Measurements from ENCODE around the gene DNAJA4.

Gene DNAJA4

GRCh38 chr15:78306176-78306774, 41.9 kb downstream of the DNAJA4 start:
- Histone ChIP-seq H3K36me3 (ENCODE audit: insufficient read depth, low read length) (no peaks in the 10 kb centered on the region), H3K4me1 (ENCODE audit: insufficient read depth, low read length) (no peaks in the 10 kb centered on the region), H3K79me2 (ENCODE audit: insufficient read depth, low read length) (no peaks in the 10 kb centered on the region), H2AFZ (ENCODE audit: low read depth, low read length) (no peak overlapping the region), H3K27ac (ENCODE audit: low read length) (no peak overlapping the region), H4K20me1 (ENCODE audit: insufficient read depth, low read length) (no peaks in the 10 kb centered on the region), H3K9ac (ENCODE audit: low read depth, low read length) (no peak overlapping the region), H3K27me3 (ENCODE audit: insufficient read depth, low read length, poor library complexity) (no peaks in the 10 kb centered on the region), H3K4me3 (ENCODE audit: low read depth in 1 of 2, low read length in 2 of 2) (no peak overlapping the region), H3K9me3 (ENCODE audit: insufficient read depth, low read length, severe bottlenecking) (no peaks in the 10 kb centered on the region), H3K4me2 (ENCODE audit: insufficient read depth, low read length) (no peak overlapping the region)
- TF ChIP-seq EZH2 (IDR thresholded peaks at IDR 0.05; ENCODE audit: borderline replicate concordance, low read depth, low read length, severe bottlenecking): no peak
- TF ChIP-seq, protein P1, sequence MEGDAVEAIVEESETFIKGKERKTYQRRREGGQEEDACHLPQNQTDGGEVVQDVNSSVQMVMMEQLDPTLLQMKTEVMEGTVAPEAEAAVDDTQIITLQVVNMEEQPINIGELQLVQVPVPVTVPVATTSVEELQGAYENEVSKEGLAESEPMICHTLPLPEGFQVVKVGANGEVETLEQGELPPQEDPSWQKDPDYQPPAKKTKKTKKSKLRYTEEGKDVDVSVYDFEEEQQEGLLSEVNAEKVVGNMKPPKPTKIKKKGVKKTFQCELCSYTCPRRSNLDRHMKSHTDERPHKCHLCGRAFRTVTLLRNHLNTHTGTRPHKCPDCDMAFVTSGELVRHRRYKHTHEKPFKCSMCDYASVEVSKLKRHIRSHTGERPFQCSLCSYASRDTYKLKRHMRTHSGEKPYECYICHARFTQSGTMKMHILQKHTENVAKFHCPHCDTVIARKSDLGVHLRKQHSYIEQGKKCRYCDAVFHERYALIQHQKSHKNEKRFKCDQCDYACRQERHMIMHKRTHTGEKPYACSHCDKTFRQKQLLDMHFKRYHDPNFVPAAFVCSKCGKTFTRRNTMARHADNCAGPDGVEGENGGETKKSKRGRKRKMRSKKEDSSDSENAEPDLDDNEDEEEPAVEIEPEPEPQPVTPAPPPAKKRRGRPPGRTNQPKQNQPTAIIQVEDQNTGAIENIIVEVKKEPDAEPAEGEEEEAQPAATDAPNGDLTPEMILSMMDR (IDR thresholded peaks at IDR 0.05; ENCODE audit: borderline replicate concordance, extremely low read depth, low read length, poor library complexity, severe bottlenecking): no peak
- DNase-seq: no peak
- no peak for ATAC-seq (ENCODE audit: insufficient read depth, low read depth)

- Histone ChIP-seq H3K9ac (ENCODE audit: low read depth, low read length) (no peak overlapping the region), H3K27me3 (ENCODE audit: insufficient read depth, low read length, poor library complexity) (no peaks in the 10 kb centered on the region), H3K4me1 (ENCODE audit: insufficient read depth, low read length) (no peaks in the 10 kb centered on the region), H3K36me3 (ENCODE audit: insufficient read depth, low read length) (no peaks in the 10 kb centered on the region), H3K27ac (ENCODE audit: low read length) (no peak overlapping the region), H3K9me3 (ENCODE audit: insufficient read depth, low read length, severe bottlenecking) (no peaks in the 10 kb centered on the region), H4K20me1 (ENCODE audit: insufficient read depth, low read length) (no peaks in the 10 kb centered on the region), H3K79me2 (ENCODE audit: insufficient read depth, low read length) (no peaks in the 10 kb centered on the region), H2AFZ (ENCODE audit: low read depth, low read length) (no peak overlapping the region), H3K4me2 (ENCODE audit: insufficient read depth, low read length) (no peak overlapping the region), H3K4me3 (ENCODE audit: low read depth in 1 of 2, low read length in 2 of 2) (no peak overlapping the region)
- ATAC-seq (ENCODE audit: insufficient read depth, low read depth) (no peak), DNase-seq (no peak)
- TF ChIP-seq, protein P1 (IDR thresholded peaks at IDR 0.05; ENCODE audit: borderline replicate concordance, extremely low read depth, low read length, poor library complexity, severe bottlenecking): no peak
- TF ChIP-seq EZH2 (IDR thresholded peaks at IDR 0.05; ENCODE audit: borderline replicate concordance, low read depth, low read length, severe bottlenecking): no peak
These were observed 43.6 kb downstream of the DNAJA4 start for GRCh38 chr15:78307976-78308375.

GRCh38 chr15:78308422-78309032, 44.2 kb downstream of the DNAJA4 start:
- DNase-seq (peak; percentile 56), ATAC-seq (ENCODE audit: insufficient read depth, low read depth) (peak; percentile 84)
- H3K36me3 ChIP-seq (ENCODE audit: insufficient read depth, low read length): no peaks in the 10 kb centered on the region
- no peak overlapping the region for H3K4me2 ChIP-seq (ENCODE audit: insufficient read depth, low read length)
- no peak overlapping the region for H3K27ac ChIP-seq (ENCODE audit: low read length)
- H4K20me1 ChIP-seq (ENCODE audit: insufficient read depth, low read length): no peaks in the 10 kb centered on the region
- H3K9me3 ChIP-seq (ENCODE audit: insufficient read depth, low read length, severe bottlenecking): no peaks in the 10 kb centered on the region
- TF ChIP-seq, protein P1 (IDR thresholded peaks at IDR 0.05; ENCODE audit: borderline replicate concordance, extremely low read depth, low read length, poor library complexity, severe bottlenecking): peak; percentile 73
- no peak for TF ChIP-seq EZH2 (IDR thresholded peaks at IDR 0.05; ENCODE audit: borderline replicate concordance, low read depth, low read length, severe bottlenecking)
- H3K79me2 ChIP-seq (ENCODE audit: insufficient read depth, low read length): no peaks in the 10 kb centered on the region
- H3K9ac ChIP-seq (ENCODE audit: low read depth, low read length): no peak overlapping the region
- no peaks in the 10 kb centered on the region for H3K4me1 ChIP-seq (ENCODE audit: insufficient read depth, low read length)
- no peak overlapping the region for H3K4me3 ChIP-seq (ENCODE audit: low read depth in 1 of 2, low read length in 2 of 2)
- H2AFZ ChIP-seq (ENCODE audit: low read depth, low read length): no peak overlapping the region; the same call in 1 of the 2 replicates
- H3K27me3 ChIP-seq (ENCODE audit: insufficient read depth, low read length, poor library complexity): peaks cover 4% of the 10 kb centered on the region

Measured in DND-41 (cell line).